ENCODE measurements around the gene SMC1B. TPM values are rescaled to one million over a fixed set of nuclear protein-coding genes. Genes with fewer than 3 reads are reported as not detected.

Gene SMC1B
- total and polyA plus RNA-seq, 9 of the 15 experiments (the other 6 are each of a cell fraction or from before 2014, with no cell fraction given), result 0.03 TPM; not detected in 8

GRCh38 chr22:45351956-45352355, 61.4 kb downstream of the SMC1B start (continued):
- TF ChIP-seq KDM4B (IDR thresholded peaks at IDR 0.05; ENCODE audit: borderline replicate concordance in 2 of 2, low read depth in 1 of 2), result no peak
- no peak for TF ChIP-seq DDX20 (tag; IDR thresholded peaks at IDR 0.05; ENCODE audit: low read depth)
- TF ChIP-seq TAF1 (IDR thresholded peaks at IDR 0.05; ENCODE audit: control insufficient read depth, extremely low read depth, insufficient read depth, low read length, severe bottlenecking), result no peak
- no peak for TF ChIP-seq HDAC1 (IDR thresholded peaks at IDR 0.05)
- no peak for TF ChIP-seq IFI16 (CRISPR knock-in tag; IDR thresholded peaks at IDR 0.05)
- TF ChIP-seq ZNF668 (CRISPR knock-in tag; IDR thresholded peaks at IDR 0.05), result no peak

- peaks cover 2 to 5% of the 10 kb centered on the region in 2 experiments; a peak in 3 of 5 replicates for H3K4me1 ChIP-seq (replicated peaks in 1 of 2; ENCODE audit: control insufficient read depth in 2 of 2, insufficient read depth in 2 of 2, low read length in 2 of 2)
- intact Hi-C loops (cut with micrococcal nuclease), result no loop called here
- H3K79me2 ChIP-seq (ENCODE audit: control insufficient read depth, insufficient read depth, low read length), result no peaks in the 10 kb centered on the region
- peaks cover 9% of the 10 kb centered on the region; the same call in 1 of the 3 replicates for H3K36me3 ChIP-seq (ENCODE audit: control insufficient read depth, insufficient read depth, low read length)
- no peaks in the 10 kb centered on the region for H3K9me1 ChIP-seq (ENCODE audit: control insufficient read depth, insufficient read depth, low read length)
- no peak overlapping the region for H3K9ac ChIP-seq (ENCODE audit: insufficient read depth in 1 of 2, low read depth in 2 of 2, low read length in 2 of 2)
- H3K4me3 ChIP-seq, result no peak overlapping the region
- ATAC-seq (no peak), FAIRE-seq (no peak), DNase-seq (ENCODE audit: extremely low read depth in 1 of 4, low spot score in 3 of 4) (no peak)
- H4K20me1 ChIP-seq (replicated peaks; ENCODE audit: control insufficient read depth, insufficient read depth, low read length), result no peaks in the 10 kb centered on the region
- H3K27ac ChIP-seq (ENCODE audit: extremely low read depth, low read depth, low read length), result no peak overlapping the region
- H3K4me2 ChIP-seq (ENCODE audit: insufficient read depth, low read length), result no peak overlapping the region
- in situ Hi-C loops (cut with MboI), result no loop called here
- ChIA-PET CTCF (ENCODE audit: low intra/inter-chr PET ratio) (no interaction called here), POLR2A (no interaction called here)
- H3K9me3 ChIP-seq (replicated peaks; ENCODE audit: control insufficient read depth, insufficient read depth, low read depth, low read length), result no peaks in the 10 kb centered on the region
- no TSS peak for BruUV-seq (replicated peaks)
- H2AFZ ChIP-seq (ENCODE audit: low read depth, low read length), result no peak overlapping the region
- H3K27me3 ChIP-seq (ENCODE audit: control insufficient read depth in 2 of 2, insufficient read depth in 2 of 2, low read length in 2 of 2), result no peaks in the 10 kb centered on the region
- WGBS (ENCODE audit: insufficient coverage, low coverage, missing lambda C conversion rate), result 67% methylated on average over 1 of the region's 3 CpGs
- TF ChIP-seq FOXA1 (IDR thresholded peaks at IDR 0.05; ENCODE audit: borderline replicate concordance) (no peak), USF1 (CRISPR knock-in tag; IDR thresholded peaks at IDR 0.05) (no peak), ZFX (CRISPR knock-in tag; IDR thresholded peaks at IDR 0.05) (no peak), CXXC5 (CRISPR knock-in tag; IDR thresholded peaks at IDR 0.05) (no peak), POLR3A (IDR thresholded peaks at IDR 0.05; ENCODE audit: borderline replicate concordance, extremely low read depth, insufficient read depth, insufficient read length) (no peak), MYBL2 (IDR thresholded peaks at IDR 0.05; ENCODE audit: low read depth) (no peak), MYBL2 (CRISPR knock-in tag; IDR thresholded peaks at IDR 0.05; ENCODE audit: borderline replicate concordance) (no peak)
These were observed 63.5 kb downstream of the SMC1B start for GRCh38 chr22:45349916-45350315.

Data from K562 (cell line).